A673 (cell line): ENCODE measurements around the gene KRTAP5-7.

Source experiments
- EZH2 ChIP-seq: fragments of 200-600 bp; sonication (generic); IDR thresholded peaks from 2 replicates; pipeline ENCODE4 v1.6.1; 2017; ENCODE audit warnings: borderline replicate concordance, low read depth, mild to moderate bottlenecking, mixed read lengths, antibody characterized with exemption, low read length; ENCODE audit not compliant: poor library complexity, severe bottlenecking
- TF ChIP-seq, protein P1 (sequence below): fragments of 300-800, 200-600 bp; sonication (generic); conservative IDR thresholded peaks from 2 replicates; pipeline ENCODE4 v1.5.1; 2017; ENCODE audit warnings: low read depth, mild to moderate bottlenecking, antibody characterized with exemption, low read length, moderate library complexity, mixed read lengths

DNA sequence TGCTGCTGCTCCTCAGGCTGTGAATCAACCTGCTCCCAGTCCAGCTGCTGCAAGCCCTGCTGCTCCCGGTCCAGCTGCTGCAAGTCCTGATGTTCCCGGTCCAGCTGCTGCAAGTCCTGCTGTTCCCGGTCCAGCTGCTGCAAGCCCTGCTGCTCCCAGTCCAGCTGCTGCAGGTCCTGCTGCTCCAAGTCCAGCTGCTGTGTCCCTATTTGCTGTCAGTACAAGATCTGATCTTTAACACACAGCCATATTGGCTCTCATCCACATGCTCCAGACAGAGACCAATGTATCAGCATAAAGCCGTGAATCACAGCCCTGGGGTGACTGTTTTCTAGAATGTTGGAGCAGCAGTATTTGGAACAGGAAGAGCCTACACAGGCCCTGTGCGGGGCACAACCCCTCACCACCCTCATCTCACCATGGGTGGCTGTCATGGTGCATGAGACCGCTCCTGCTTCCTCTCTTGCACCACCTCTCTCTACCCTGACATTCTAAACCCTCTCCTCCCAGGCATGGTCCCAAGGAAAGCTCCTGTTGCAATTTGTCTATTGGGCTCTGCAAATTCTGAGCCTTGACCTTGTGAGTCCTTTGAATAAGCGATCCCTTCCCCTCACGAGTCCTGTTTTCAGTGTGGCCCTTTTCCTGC is 41.8 kb downstream of the KRTAP5-7 start:
- TF ChIP-seq, protein P1, sequence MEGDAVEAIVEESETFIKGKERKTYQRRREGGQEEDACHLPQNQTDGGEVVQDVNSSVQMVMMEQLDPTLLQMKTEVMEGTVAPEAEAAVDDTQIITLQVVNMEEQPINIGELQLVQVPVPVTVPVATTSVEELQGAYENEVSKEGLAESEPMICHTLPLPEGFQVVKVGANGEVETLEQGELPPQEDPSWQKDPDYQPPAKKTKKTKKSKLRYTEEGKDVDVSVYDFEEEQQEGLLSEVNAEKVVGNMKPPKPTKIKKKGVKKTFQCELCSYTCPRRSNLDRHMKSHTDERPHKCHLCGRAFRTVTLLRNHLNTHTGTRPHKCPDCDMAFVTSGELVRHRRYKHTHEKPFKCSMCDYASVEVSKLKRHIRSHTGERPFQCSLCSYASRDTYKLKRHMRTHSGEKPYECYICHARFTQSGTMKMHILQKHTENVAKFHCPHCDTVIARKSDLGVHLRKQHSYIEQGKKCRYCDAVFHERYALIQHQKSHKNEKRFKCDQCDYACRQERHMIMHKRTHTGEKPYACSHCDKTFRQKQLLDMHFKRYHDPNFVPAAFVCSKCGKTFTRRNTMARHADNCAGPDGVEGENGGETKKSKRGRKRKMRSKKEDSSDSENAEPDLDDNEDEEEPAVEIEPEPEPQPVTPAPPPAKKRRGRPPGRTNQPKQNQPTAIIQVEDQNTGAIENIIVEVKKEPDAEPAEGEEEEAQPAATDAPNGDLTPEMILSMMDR, result no peak
- TF ChIP-seq EZH2, result no peak
